ENCODE data around the gene USP3. TPM values are rescaled to one million over a fixed set of nuclear protein-coding genes. Genes with fewer than 3 reads are reported as not detected.

The USP3 gene
- total and polyA plus RNA-seq, 4 donors = 8.5 to 25.4 (median 14.8) TPM

DNA sequence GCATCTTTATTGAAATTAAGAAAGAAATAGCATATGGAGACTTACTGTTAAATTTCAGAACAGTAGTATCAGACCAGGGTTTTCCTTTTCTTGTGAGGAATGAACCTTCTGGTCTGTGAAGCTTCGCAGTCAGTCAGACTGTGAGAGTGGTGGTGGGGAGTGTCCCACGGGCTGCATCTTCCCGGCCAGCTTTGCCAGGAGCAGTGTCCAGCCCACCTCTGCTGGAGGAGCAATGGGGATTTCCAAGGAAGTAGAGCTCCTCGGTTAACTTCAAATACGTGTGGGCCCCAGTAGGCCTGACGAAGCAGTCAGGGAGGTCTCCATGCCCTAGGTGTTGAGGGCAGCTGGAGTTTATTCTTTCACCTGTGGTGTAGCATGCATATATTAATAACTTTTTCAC, 51.9 kb downstream of the USP3 start:
- Histone ChIP-seq H3K4me3 (ENCODE audit: low read depth in 1 of 3, low read length in 3 of 3) (no peak overlapping the region), H3K9me3 (ENCODE audit: control insufficient read depth in 4 of 4, low read length in 3 of 4) (no peaks in the 10 kb centered on the region), H3K27ac (ENCODE audit: low read depth in 1 of 2, low read length in 2 of 2) (no peak overlapping the region), H3K27me3 (ENCODE audit: control insufficient read depth in 4 of 4, insufficient read depth in 4 of 4, low read length in 3 of 4) (no peaks in the 10 kb centered on the region), H3K9ac (ENCODE audit: low read depth in 1 of 2, low read length in 2 of 2) (no peak overlapping the region), H3K36me3 (ENCODE audit: control insufficient read depth in 4 of 4, insufficient read depth in 3 of 4, low read depth in 1 of 4, low read length in 3 of 4) (peaks cover 0 to 19% (median 17%) of the 10 kb centered on the region in 4 donors), H3K4me1 (ENCODE audit: control insufficient read depth in 4 of 4, insufficient read depth in 4 of 4, low read length in 3 of 4) (peaks cover 0 to 14% (median 5%) of the 10 kb centered on the region in 4 donors)
- TF ChIP-seq TAF1 (conservative IDR thresholded peaks at IDR 0.05) (no peak), HNF4G (IDR thresholded peaks at IDR 0.05) (no peak), EGR1 (IDR thresholded peaks at IDR 0.05; ENCODE audit: low read depth in 2 of 2) (no peak), SP1 (IDR thresholded peaks at IDR 0.05) (no peak), NR2F2 (IDR thresholded peaks at IDR 0.05) (no peak), RXRA (IDR thresholded peaks at IDR 0.05) (no peak), FOXA1 (IDR thresholded peaks at IDR 0.05) (no peak), FOXA2 (IDR thresholded peaks at IDR 0.05) (no peak), GABPA (IDR thresholded peaks at IDR 0.05 in 1 of 2, conservative IDR thresholded peaks at IDR 0.05 in 1 of 2) (no peak), HNF4A (conservative IDR thresholded peaks at IDR 0.05) (no peak)
- TF ChIP-seq, protein P1, sequence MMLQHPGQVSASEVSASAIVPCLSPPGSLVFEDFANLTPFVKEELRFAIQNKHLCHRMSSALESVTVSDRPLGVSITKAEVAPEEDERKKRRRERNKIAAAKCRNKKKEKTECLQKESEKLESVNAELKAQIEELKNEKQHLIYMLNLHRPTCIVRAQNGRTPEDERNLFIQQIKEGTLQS (IDR thresholded peaks at IDR 0.05) = no peak
- TF ChIP-seq, protein P2, sequence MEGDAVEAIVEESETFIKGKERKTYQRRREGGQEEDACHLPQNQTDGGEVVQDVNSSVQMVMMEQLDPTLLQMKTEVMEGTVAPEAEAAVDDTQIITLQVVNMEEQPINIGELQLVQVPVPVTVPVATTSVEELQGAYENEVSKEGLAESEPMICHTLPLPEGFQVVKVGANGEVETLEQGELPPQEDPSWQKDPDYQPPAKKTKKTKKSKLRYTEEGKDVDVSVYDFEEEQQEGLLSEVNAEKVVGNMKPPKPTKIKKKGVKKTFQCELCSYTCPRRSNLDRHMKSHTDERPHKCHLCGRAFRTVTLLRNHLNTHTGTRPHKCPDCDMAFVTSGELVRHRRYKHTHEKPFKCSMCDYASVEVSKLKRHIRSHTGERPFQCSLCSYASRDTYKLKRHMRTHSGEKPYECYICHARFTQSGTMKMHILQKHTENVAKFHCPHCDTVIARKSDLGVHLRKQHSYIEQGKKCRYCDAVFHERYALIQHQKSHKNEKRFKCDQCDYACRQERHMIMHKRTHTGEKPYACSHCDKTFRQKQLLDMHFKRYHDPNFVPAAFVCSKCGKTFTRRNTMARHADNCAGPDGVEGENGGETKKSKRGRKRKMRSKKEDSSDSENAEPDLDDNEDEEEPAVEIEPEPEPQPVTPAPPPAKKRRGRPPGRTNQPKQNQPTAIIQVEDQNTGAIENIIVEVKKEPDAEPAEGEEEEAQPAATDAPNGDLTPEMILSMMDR (IDR thresholded peaks at IDR 0.05; ENCODE audit: low read depth, low read length, missing input control) = no peak
- TF ChIP-seq, protein P3, sequence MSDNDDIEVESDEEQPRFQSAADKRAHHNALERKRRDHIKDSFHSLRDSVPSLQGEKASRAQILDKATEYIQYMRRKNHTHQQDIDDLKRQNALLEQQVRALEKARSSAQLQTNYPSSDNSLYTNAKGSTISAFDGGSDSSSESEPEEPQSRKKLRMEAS (IDR thresholded peaks at IDR 0.05) = no peak
- TF ChIP-seq, protein P4, sequence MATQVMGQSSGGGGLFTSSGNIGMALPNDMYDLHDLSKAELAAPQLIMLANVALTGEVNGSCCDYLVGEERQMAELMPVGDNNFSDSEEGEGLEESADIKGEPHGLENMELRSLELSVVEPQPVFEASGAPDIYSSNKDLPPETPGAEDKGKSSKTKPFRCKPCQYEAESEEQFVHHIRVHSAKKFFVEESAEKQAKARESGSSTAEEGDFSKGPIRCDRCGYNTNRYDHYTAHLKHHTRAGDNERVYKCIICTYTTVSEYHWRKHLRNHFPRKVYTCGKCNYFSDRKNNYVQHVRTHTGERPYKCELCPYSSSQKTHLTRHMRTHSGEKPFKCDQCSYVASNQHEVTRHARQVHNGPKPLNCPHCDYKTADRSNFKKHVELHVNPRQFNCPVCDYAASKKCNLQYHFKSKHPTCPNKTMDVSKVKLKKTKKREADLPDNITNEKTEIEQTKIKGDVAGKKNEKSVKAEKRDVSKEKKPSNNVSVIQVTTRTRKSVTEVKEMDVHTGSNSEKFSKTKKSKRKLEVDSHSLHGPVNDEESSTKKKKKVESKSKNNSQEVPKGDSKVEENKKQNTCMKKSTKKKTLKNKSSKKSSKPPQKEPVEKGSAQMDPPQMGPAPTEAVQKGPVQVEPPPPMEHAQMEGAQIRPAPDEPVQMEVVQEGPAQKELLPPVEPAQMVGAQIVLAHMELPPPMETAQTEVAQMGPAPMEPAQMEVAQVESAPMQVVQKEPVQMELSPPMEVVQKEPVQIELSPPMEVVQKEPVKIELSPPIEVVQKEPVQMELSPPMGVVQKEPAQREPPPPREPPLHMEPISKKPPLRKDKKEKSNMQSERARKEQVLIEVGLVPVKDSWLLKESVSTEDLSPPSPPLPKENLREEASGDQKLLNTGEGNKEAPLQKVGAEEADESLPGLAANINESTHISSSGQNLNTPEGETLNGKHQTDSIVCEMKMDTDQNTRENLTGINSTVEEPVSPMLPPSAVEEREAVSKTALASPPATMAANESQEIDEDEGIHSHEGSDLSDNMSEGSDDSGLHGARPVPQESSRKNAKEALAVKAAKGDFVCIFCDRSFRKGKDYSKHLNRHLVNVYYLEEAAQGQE (IDR thresholded peaks at IDR 0.05) = no peak
- TF ChIP-seq, protein P5, sequence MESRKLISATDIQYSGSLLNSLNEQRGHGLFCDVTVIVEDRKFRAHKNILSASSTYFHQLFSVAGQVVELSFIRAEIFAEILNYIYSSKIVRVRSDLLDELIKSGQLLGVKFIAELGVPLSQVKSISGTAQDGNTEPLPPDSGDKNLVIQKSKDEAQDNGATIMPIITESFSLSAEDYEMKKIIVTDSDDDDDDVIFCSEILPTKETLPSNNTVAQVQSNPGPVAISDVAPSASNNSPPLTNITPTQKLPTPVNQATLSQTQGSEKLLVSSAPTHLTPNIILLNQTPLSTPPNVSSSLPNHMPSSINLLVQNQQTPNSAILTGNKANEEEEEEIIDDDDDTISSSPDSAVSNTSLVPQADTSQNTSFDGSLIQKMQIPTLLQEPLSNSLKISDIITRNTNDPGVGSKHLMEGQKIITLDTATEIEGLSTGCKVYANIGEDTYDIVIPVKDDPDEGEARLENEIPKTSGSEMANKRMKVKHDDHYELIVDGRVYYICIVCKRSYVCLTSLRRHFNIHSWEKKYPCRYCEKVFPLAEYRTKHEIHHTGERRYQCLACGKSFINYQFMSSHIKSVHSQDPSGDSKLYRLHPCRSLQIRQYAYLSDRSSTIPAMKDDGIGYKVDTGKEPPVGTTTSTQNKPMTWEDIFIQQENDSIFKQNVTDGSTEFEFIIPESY (IDR thresholded peaks at IDR 0.05) = no peak
- WGBS = 83% methylated on average over 6 of the region's 6 CpGs
- DNase-seq (ENCODE audit: low spot score) = no peak

DNA sequence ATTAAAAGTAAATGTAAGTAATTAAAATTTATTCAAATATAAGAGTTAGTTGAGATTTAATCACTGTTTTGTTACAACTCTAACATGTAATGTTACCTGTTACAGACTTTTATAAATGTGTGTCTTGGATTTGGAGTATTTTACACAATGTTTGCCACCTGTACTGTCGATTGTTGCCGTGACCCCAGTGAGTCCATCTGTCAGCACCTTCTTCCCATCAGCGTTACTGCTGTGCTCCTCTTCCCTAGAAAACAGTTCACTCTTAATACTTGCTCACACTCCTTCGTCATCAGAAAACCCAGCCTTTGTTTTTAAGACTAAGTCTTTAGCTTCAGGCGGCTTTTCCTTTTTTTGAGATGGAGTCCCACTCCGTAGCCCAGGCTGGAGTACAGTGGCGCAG, 52.3 kb downstream of the USP3 start:
- 91% methylated on average over 7 of the region's 7 CpGs for WGBS
- TF ChIP-seq, protein P1 (IDR thresholded peaks at IDR 0.05) = no peak
- TF ChIP-seq SP1 (IDR thresholded peaks at IDR 0.05) (no peak), TAF1 (conservative IDR thresholded peaks at IDR 0.05) (no peak), EGR1 (IDR thresholded peaks at IDR 0.05; ENCODE audit: low read depth in 2 of 2) (no peak), HNF4A (conservative IDR thresholded peaks at IDR 0.05) (no peak), FOXA2 (IDR thresholded peaks at IDR 0.05) (no peak), RXRA (IDR thresholded peaks at IDR 0.05) (no peak), RAD21 (IDR thresholded peaks at IDR 0.05) (no peak), NR2F2 (IDR thresholded peaks at IDR 0.05) (no peak), JUND (IDR thresholded peaks at IDR 0.05) (no peak), YY1 (IDR thresholded peaks at IDR 0.05) (no peak), FOXA1 (IDR thresholded peaks at IDR 0.05) (no peak)
- TF ChIP-seq, protein P4 (IDR thresholded peaks at IDR 0.05) = no peak

More for the DNA sequence above, 52.3 kb downstream of the USP3 start:
- H3K27ac ChIP-seq (ENCODE audit: low read depth in 1 of 2, low read length in 2 of 2) = no peak overlapping the region
- H3K4me1 ChIP-seq (ENCODE audit: control insufficient read depth in 4 of 4, insufficient read depth in 4 of 4, low read length in 3 of 4) = peaks cover 0 to 14% (median 5%) of the 10 kb centered on the region in 4 donors
- no peak for DNase-seq (ENCODE audit: low spot score)
- no peak overlapping the region for H3K4me3 ChIP-seq (ENCODE audit: low read depth in 1 of 3, low read length in 3 of 3)
- peaks cover 0 to 21% (median 17%) of the 10 kb centered on the region in 4 donors for H3K36me3 ChIP-seq (ENCODE audit: control insufficient read depth in 4 of 4, insufficient read depth in 3 of 4, low read depth in 1 of 4, low read length in 3 of 4)
- no peaks in the 10 kb centered on the region for H3K27me3 ChIP-seq (ENCODE audit: control insufficient read depth in 4 of 4, insufficient read depth in 4 of 4, low read length in 3 of 4)
- no peaks in the 10 kb centered on the region for H3K9me3 ChIP-seq (ENCODE audit: control insufficient read depth in 4 of 4, low read length in 3 of 4)
- no peak overlapping the region for H3K9ac ChIP-seq (ENCODE audit: low read depth in 1 of 2, low read length in 2 of 2)

Data from liver (tissue), 9 donors.